Hepatocyte (in vitro differentiated cells): ENCODE data around the gene POFUT2. TPM values are rescaled to one million over a fixed set of nuclear protein-coding genes. Genes with fewer than 3 reads are reported as not detected.

Experiments used
- DNase-seq: peaks from one replicate; pipeline ENCODE4 v3.0.0-alpha.2; 2016; ENCODE audit warnings: low spot score
- H2AFZ ChIP-seq: fragments of 200-600 bp; sonication (generic); 2 replicates; pipeline ENCODE4 v1.6.0; 2016; ENCODE audit warnings: antibody characterized with exemption, mild to moderate bottlenecking
- H3K27ac ChIP-seq: fragments of 200-600 bp; sonication (generic); 2 replicates; pipeline ENCODE4 v1.5.1; 2016; ENCODE audit warnings: mild to moderate bottlenecking
- H3K27me3 ChIP-seq: fragments of 200-600 bp; sonication (generic); 2 replicates; pipeline ENCODE4 v1.6.1; 2016
- H3K36me3 ChIP-seq: fragments of 200-600 bp; sonication (generic); replicated peaks from 2 replicates; pipeline ENCODE4 v1.5.1; 2016; ENCODE audit warnings: low read depth; ENCODE audit not compliant: insufficient read depth
- H3K4me1 ChIP-seq: fragments of 200-600 bp; sonication (generic); 2 replicates; pipeline ENCODE4 v1.5.1; 2016; ENCODE audit warnings: mild to moderate bottlenecking, moderate library complexity; ENCODE audit not compliant: insufficient read depth
- H3K4me2 ChIP-seq: fragments of 200-600 bp; sonication (generic); 2 replicates; pipeline ENCODE4 v1.6.0; 2016
- H3K4me3 ChIP-seq: fragments of 200-600 bp; sonication (generic); 2 replicates; pipeline ENCODE4 v1.5.1; 2016; ENCODE audit warnings: mild to moderate bottlenecking
- H3K79me2 ChIP-seq: fragments of 200-600 bp; sonication (generic); 2 replicates; pipeline ENCODE4 v1.6.0; 2017; ENCODE audit warnings: mild to moderate bottlenecking
- H3K9me2 ChIP-seq: fragments of 200-600 bp; sonication (generic); replicated peaks from 2 replicates; pipeline ENCODE4 v1.6.0; 2017; ENCODE audit warnings: mild to moderate bottlenecking; ENCODE audit not compliant: insufficient read depth
- H3K9me3 ChIP-seq: fragments of 200-600 bp; sonication (generic); 2 replicates; pipeline ENCODE4 v1.5.1; 2016; ENCODE audit warnings: low read depth, mild to moderate bottlenecking
- H4K20me1 ChIP-seq: fragments of 200-600 bp; sonication (generic); 2 replicates; pipeline ENCODE4 v1.6.0; 2016; ENCODE audit warnings: mild to moderate bottlenecking; ENCODE audit not compliant: insufficient read depth, poor library complexity, severe bottlenecking
- CTCF ChIP-seq: fragments of 200-600 bp; sonication (generic); IDR thresholded peaks from 2 replicates; pipeline ENCODE4 v1.5.1; 2016; ENCODE audit warnings: antibody characterized with exemption, mild to moderate bottlenecking; ENCODE audit not compliant: poor library complexity
- EZH2 ChIP-seq: fragments of 200-600 bp; sonication (generic); IDR thresholded peaks from 2 replicates; pipeline ENCODE4 v1.6.1; 2016; ENCODE audit warnings: antibody characterized with exemption, mild to moderate bottlenecking, borderline replicate concordance
- EZH2phosphoT487 ChIP-seq: fragments of 200-600 bp; sonication (generic); IDR thresholded peaks from one replicate; pipeline ENCODE4 v1.6.1; 2018; ENCODE audit warnings: antibody characterized with exemption, mild to moderate bottlenecking, low read depth, moderate library complexity; ENCODE audit not compliant: unreplicated experiment, severe bottlenecking
- WGBS: methylation state at CpG from one replicate; pipeline ENCODE4 v1.1.6; 2016; ENCODE audit warnings: low lambda C conversion rate; ENCODE audit errors: missing lambda C conversion rate; 5-methylcytosine and 5-hydroxymethylcytosine counted together
- polyA plus RNA-seq: library from polyadenylated mRNA; unstranded; fragments of >200 nt; fragmentation: Nextera tagmentation; extraction: Ambion mirVana; gene quantifications from 2 replicates; pipeline ENCODE4 v1.2.1, GENCODE V29; 2016
- total RNA-seq: library from RNA; depleted of rRNA; stranded (reverse); fragments of >200 nt; gene quantifications from 2 replicates; pipeline ENCODE4 v1.2.3, GENCODE V29; 2014

POFUT2 gene
- total and polyA plus RNA-seq, 2 experiments from 2014 or later, result 30.7 to 57.7 TPM

DNA sequence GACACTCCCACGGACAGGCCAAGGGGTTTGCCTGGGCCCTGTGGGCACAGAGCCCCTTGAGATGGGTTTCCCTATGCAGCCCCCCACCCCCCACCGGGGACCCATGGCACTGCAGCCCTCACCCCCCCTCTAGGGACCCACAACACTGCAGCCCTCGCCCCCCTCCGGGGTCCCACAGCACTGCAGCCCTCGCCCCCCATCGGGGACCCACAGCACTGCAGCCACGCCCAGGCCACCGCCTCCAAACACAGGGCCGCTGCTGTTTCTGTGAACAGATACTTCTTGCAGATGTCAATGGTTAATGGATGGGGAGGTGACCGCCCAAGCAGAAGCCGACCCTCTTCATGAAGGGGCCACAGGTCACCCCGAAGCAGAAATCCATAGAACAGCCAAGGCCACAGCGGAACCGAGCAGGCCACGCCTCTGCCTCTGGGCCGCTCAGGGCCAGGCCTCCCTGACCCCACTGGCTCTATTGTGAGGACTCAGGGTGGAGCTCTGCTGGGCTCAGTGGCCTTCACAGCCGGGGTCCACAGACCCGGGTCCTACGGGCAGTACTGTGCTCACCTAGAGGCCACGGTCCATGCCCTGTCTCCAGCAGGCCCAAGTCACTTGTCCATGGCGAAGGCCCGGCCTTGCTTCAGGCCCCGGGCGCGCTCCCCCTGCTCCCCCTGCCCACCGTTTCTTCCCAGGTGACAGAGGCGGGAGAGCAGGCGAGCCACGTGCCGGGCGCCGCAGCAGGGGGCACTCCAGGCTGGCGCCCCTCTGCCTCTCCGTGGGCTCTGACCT, 4.1 kb upstream of the POFUT2 start:
- no peaks in the 10 kb centered on the region for H3K9me3 ChIP-seq
- peaks cover 40% of the 10 kb centered on the region for H3K4me1 ChIP-seq
- 85% methylated on average over 27 of the region's 34 CpGs for WGBS
- TF ChIP-seq EZH2phosphoT487 (no peak), CTCF (no peak), EZH2 (no peak)
- H3K27me3 ChIP-seq, result no peaks in the 10 kb centered on the region
- peak; percentile 29 for DNase-seq
- no peak overlapping the region for H3K4me3 ChIP-seq
- H3K9me2 ChIP-seq, result no peaks in the 10 kb centered on the region
- no peak overlapping the region for H3K4me2 ChIP-seq
- peaks cover under 1% of the 10 kb centered on the region for H4K20me1 ChIP-seq
- peak overlapping the region; percentile 66 for H3K27ac ChIP-seq
- peaks cover 24% of the 10 kb centered on the region for H3K79me2 ChIP-seq
- no peaks in the 10 kb centered on the region for H3K36me3 ChIP-seq
- H2AFZ ChIP-seq, result no peak overlapping the region

DNA sequence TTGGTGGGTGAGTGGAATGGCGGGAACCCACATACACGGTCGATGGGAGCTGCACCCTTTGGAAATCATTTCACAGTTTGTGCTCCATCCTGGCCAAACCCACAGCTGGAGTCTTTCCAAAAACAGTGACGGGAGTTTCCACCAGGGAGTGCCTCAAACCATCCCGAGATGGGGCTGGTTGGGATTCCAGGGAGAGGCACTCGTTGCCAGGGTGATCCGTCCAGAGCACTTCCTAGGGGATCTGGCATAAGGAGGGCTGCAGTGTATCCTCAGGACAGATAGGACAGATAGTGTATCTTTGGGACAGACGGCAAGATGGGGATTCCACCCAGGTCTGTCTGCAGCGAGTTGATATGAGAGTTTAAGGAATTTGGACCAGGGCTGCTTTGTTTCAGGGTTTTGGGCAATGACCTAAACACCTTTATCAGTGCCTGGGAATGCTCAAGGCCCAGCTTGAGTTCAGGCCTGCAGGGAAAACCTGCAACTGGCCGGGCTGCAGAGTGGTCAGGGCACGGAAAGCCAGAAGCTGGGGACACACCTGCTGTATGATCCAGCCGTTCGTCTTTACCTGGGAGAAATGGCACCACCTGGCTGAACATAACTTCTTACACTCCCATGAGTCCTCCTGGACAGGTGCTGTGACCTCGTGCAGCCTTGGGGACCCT, 3.4 kb upstream of the POFUT2 start:
- DNase-seq, result peak; percentile 63
- Histone ChIP-seq H3K27ac (peak overlapping the region; percentile 39), H3K27me3 (no peaks in the 10 kb centered on the region), H3K36me3 (no peaks in the 10 kb centered on the region), H3K9me2 (no peaks in the 10 kb centered on the region), H4K20me1 (peaks cover 8% of the 10 kb centered on the region), H3K4me2 (no peak overlapping the region), H2AFZ (no peak overlapping the region), H3K9me3 (no peaks in the 10 kb centered on the region), H3K4me1 (peaks cover 47% of the 10 kb centered on the region), H3K79me2 (peaks cover 27% of the 10 kb centered on the region), H3K4me3 (no peak overlapping the region)
- 56% methylated on average over 14 of the region's 14 CpGs for WGBS
- TF ChIP-seq CTCF (no peak), EZH2phosphoT487 (no peak), EZH2 (no peak)

- Histone ChIP-seq H3K36me3 (no peaks in the 10 kb centered on the region), H4K20me1 (peaks cover 18% of the 10 kb centered on the region), H3K27me3 (no peaks in the 10 kb centered on the region), H3K79me2 (peaks cover 36% of the 10 kb centered on the region), H3K4me2 (no peak overlapping the region), H2AFZ (no peak overlapping the region), H3K4me1 (peaks cover 39% of the 10 kb centered on the region), H3K27ac (peak overlapping the region; percentile 39), H3K9me3 (no peaks in the 10 kb centered on the region), H3K9me2 (no peaks in the 10 kb centered on the region), H3K4me3 (no peak overlapping the region)
- peak; percentile 2 for DNase-seq
- TF ChIP-seq EZH2 (no peak), EZH2phosphoT487 (no peak), CTCF (no peak)
- 91% methylated on average over 19 of the region's 19 CpGs for WGBS
Observed at GRCh38 chr21:45289655-45290515, 2.2 kb upstream of the POFUT2 start.
